H9 (cell line): ENCODE results near the gene CSMD2. TPM values are rescaled to one million over a fixed set of nuclear protein-coding genes. Genes with fewer than 3 reads are reported as not detected.

Experiments used
- DNase-seq: peaks from one replicate; pipeline ENCODE4 v3.0.0-alpha.2; 2017
- H2AFZ ChIP-seq: one replicate; pipeline ENCODE4 v1.6.1; 2013; ENCODE audit warnings: mild to moderate bottlenecking, low read length, control low read depth, moderate library complexity
- H2AK5ac ChIP-seq: 2 replicates; pipeline ENCODE4 v1.6.1; 2013; ENCODE audit warnings: low read length, control low read depth, mixed read lengths; ENCODE audit not compliant: insufficient read length
- H2BK120ac ChIP-seq: one replicate; pipeline ENCODE4 v1.6.1; 2013; ENCODE audit warnings: low read depth, mild to moderate bottlenecking, low read length, control low read depth, inconsistent platforms; ENCODE audit not compliant: poor library complexity, severe bottlenecking
- H2BK12ac ChIP-seq: 2 replicates; pipeline ENCODE4 v1.6.1; 2013; ENCODE audit warnings: low read length, control low read depth, mixed read lengths, low read depth; ENCODE audit not compliant: insufficient read length
- H2BK15ac ChIP-seq: 2 replicates; pipeline ENCODE4 v1.6.1; 2013; ENCODE audit warnings: low read depth, low read length, control low read depth
- H2BK20ac ChIP-seq: one replicate; pipeline ENCODE4 v1.6.1; 2013; ENCODE audit warnings: low read depth, mild to moderate bottlenecking, low read length, control low read depth, inconsistent platforms; ENCODE audit not compliant: poor library complexity, severe bottlenecking
- H2BK5ac ChIP-seq: 2 replicates; pipeline ENCODE4 v1.6.1; 2013; ENCODE audit warnings: low read length, control low read depth, mixed read lengths; ENCODE audit not compliant: insufficient read length
- H3K14ac ChIP-seq: 2 replicates; pipeline ENCODE4 v1.6.1; 2013; ENCODE audit warnings: low read length, control low read depth; ENCODE audit not compliant: insufficient read depth
- H3K18ac ChIP-seq: 2 replicates; pipeline ENCODE4 v1.6.1; 2013; ENCODE audit warnings: low read depth, mild to moderate bottlenecking, mixed read lengths, low read length, control low read depth; ENCODE audit not compliant: insufficient read length
- H3K23ac ChIP-seq: 2 replicates; pipeline ENCODE4 v1.6.1; 2013; ENCODE audit warnings: low read length, control low read depth, mixed read lengths, low read depth; ENCODE audit not compliant: insufficient read length
- H3K23me2 ChIP-seq: 2 replicates; pipeline ENCODE4 v1.6.1; 2013; ENCODE audit warnings: low read depth, mild to moderate bottlenecking, mixed read lengths, low read length, control low read depth; ENCODE audit not compliant: insufficient read length, poor library complexity, severe bottlenecking
- H3K27ac ChIP-seq: 2 replicates; pipeline ENCODE4 v1.5.1; 2013; ENCODE audit warnings: low read length, control low read depth, mixed read lengths, low read depth; ENCODE audit not compliant: insufficient read length
- H3K27me3 ChIP-seq: 2 replicates; pipeline ENCODE4 v1.6.1; 2013; ENCODE audit warnings: low read length, control low read depth, inconsistent platforms; ENCODE audit not compliant: insufficient read depth
- H3K4ac ChIP-seq: 2 replicates; pipeline ENCODE4 v1.6.1; 2013; ENCODE audit warnings: low read depth, mild to moderate bottlenecking, control low read depth, inconsistent platforms, low read length, moderate library complexity
- H3K4me1 ChIP-seq: 2 replicates; pipeline ENCODE4 v1.6.1; 2013; ENCODE audit warnings: low read length, control low read depth, inconsistent platforms; ENCODE audit not compliant: insufficient read depth
- H3K4me2 ChIP-seq: 2 replicates; pipeline ENCODE4 v1.6.1; 2013; ENCODE audit warnings: low read length, control low read depth, mixed read lengths; ENCODE audit not compliant: insufficient read length, insufficient read depth
- H3K56ac ChIP-seq: 2 replicates; pipeline ENCODE4 v1.6.1; 2013; ENCODE audit warnings: low read depth, mild to moderate bottlenecking, mixed read lengths, low read length, control low read depth; ENCODE audit not compliant: insufficient read length
- H3K79me1 ChIP-seq: 2 replicates; pipeline ENCODE4 v1.6.1; 2013; ENCODE audit warnings: low read depth, mild to moderate bottlenecking, moderate library complexity, low read length, control low read depth, inconsistent platforms; ENCODE audit not compliant: insufficient read depth, poor library complexity, severe bottlenecking
- H3K79me2 ChIP-seq: 2 replicates; pipeline ENCODE4 v1.6.1; 2013; ENCODE audit warnings: low read length, control low read depth, inconsistent platforms; ENCODE audit not compliant: insufficient read depth
- H3K9ac ChIP-seq: 2 replicates; pipeline ENCODE4 v1.6.1; 2013; ENCODE audit warnings: low read length, control low read depth, mixed read lengths; ENCODE audit not compliant: insufficient read length; ENCODE audit errors: extremely low read depth
- H3K9me3 ChIP-seq: one replicate; pipeline ENCODE4 v1.6.1; 2013; ENCODE audit warnings: low read depth, low read length, inconsistent platforms; ENCODE audit not compliant: control insufficient read depth
- H3T11ph ChIP-seq: one replicate; pipeline ENCODE4 v1.6.1; 2013; ENCODE audit warnings: mild to moderate bottlenecking, low read length, control low read depth, inconsistent platforms
- H4K20me1 ChIP-seq: one replicate; pipeline ENCODE4 v1.6.1; 2013; ENCODE audit not compliant: control insufficient read depth, insufficient read length, insufficient read depth
- H4K5ac ChIP-seq: 2 replicates; pipeline ENCODE4 v1.6.1; 2013; ENCODE audit warnings: low read depth, mild to moderate bottlenecking, mixed read lengths, low read length, control low read depth; ENCODE audit not compliant: insufficient read length
- H4K8ac ChIP-seq: replicated peaks from 2 replicates; pipeline ENCODE4 v1.6.1; 2013; ENCODE audit warnings: low read length, control low read depth, mixed read lengths, low read depth; ENCODE audit not compliant: insufficient read length
- H4K91ac ChIP-seq: 2 replicates; pipeline ENCODE4 v1.6.1; 2013; ENCODE audit warnings: low read depth, mild to moderate bottlenecking, moderate library complexity, mixed read lengths, low read length, control low read depth; ENCODE audit not compliant: insufficient read length
- H3K27ac Mint-ChIP-seq, 3 experiments: 2 replicates in 2 of 3; 3 replicates in 1 of 3; pipeline ENCODE4 v1.8.0; 2020 to 2021; ENCODE audit warnings: mixed read lengths in 3 of 3, mild to moderate bottlenecking in 1 of 3, moderate library complexity in 1 of 3
- H3K27me3 Mint-ChIP-seq: 2 replicates; pipeline ENCODE4 v1.8.0; 2021; ENCODE audit warnings: low read depth, mild to moderate bottlenecking, moderate library complexity, mixed read lengths
- H3K36me3 Mint-ChIP-seq, 3 experiments: 2 replicates in 2 of 3; 3 replicates in 1 of 3; pipeline ENCODE4 v1.8.0; 2020 to 2021; ENCODE audit warnings: low read depth in 3 of 3, mixed read lengths in 3 of 3; ENCODE audit not compliant: insufficient read depth in 1 of 3
- H3K4me1 Mint-ChIP-seq, 2 experiments: 2 replicates each; pipeline ENCODE4 v1.8.0; 2020; ENCODE audit warnings: mixed read lengths in 2 of 2
- H3K4me3 Mint-ChIP-seq, 2 experiments: 2 replicates in 1 of 2; 3 replicates in 1 of 2; pipeline ENCODE4 v1.8.0; 2020 to 2021; ENCODE audit warnings: mild to moderate bottlenecking in 2 of 2, mixed read lengths in 2 of 2, moderate library complexity in 1 of 2
- H3K9me3 Mint-ChIP-seq, 2 experiments: 2 replicates in 1 of 2; 3 replicates in 1 of 2; pipeline ENCODE4 v1.8.0; 2020; ENCODE audit warnings: mild to moderate bottlenecking in 2 of 2, mixed read lengths in 2 of 2, moderate library complexity in 1 of 2
- WGBS: extraction: QIAGEN DNeasy Blood & Tissue Kit; methylation state at CpG from one replicate; pipeline ENCODE4 v1.1.7; 2013; ENCODE audit warnings: missing lambda C conversion rate, low lambda C conversion rate, mixed read lengths; ENCODE audit not compliant: insufficient read length; ENCODE audit errors: extremely low coverage; 5-methylcytosine and 5-hydroxymethylcytosine counted together
- total RNA-seq: library from RNA; stranded (reverse); gene quantifications from 2 replicates; pipeline ENCODE4 v1.2.1, GENCODE V29; 2021
- TF ChIP-seq, protein P1 (sequence below): fragments of 200-600 bp; sonication (generic); conservative IDR thresholded peaks from 3 replicates; pipeline ENCODE4 v1.8.0; 2021; ENCODE audit warnings: antibody characterized with exemption, mild to moderate bottlenecking

The CSMD2 gene
- total RNA-seq, 1 experiment from 2014 or later, result 6.4 TPM

DNA sequence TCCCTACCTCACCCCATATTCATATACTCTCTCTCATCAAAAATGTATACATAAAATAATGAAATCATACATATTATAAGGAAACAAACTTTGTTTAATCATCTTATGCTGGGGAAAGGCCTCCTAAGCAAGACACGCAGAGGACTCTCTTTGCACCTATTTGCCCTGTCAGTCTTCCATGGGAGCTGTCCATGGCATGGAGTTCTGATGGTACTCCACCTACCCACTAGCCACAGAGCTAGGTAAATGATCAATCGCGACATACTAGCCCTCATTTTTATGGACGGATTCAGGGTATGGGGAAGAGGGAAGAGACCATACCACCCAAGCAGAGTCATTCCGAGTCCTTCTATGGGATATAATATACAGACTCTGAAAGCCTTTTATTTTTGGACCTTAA is 131.0 kb downstream of the CSMD2 start:
- H4K91ac ChIP-seq, result no peak overlapping the region
- no peaks in the 10 kb centered on the region for H3K27me3 Mint-ChIP-seq
- no peak overlapping the region for H3K4me3 Mint-ChIP-seq

More for the DNA sequence above, 131.0 kb downstream of the CSMD2 start:
- WGBS, result no CpG with 5 or more reads among the region's 5 CpGs
- TF ChIP-seq, protein P1, sequence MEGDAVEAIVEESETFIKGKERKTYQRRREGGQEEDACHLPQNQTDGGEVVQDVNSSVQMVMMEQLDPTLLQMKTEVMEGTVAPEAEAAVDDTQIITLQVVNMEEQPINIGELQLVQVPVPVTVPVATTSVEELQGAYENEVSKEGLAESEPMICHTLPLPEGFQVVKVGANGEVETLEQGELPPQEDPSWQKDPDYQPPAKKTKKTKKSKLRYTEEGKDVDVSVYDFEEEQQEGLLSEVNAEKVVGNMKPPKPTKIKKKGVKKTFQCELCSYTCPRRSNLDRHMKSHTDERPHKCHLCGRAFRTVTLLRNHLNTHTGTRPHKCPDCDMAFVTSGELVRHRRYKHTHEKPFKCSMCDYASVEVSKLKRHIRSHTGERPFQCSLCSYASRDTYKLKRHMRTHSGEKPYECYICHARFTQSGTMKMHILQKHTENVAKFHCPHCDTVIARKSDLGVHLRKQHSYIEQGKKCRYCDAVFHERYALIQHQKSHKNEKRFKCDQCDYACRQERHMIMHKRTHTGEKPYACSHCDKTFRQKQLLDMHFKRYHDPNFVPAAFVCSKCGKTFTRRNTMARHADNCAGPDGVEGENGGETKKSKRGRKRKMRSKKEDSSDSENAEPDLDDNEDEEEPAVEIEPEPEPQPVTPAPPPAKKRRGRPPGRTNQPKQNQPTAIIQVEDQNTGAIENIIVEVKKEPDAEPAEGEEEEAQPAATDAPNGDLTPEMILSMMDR, result no peak
- Histone ChIP-seq H2AK5ac (no peak overlapping the region), H3K14ac (no peak overlapping the region), H3K4me2 (no peak overlapping the region), H3K9ac (no peak overlapping the region), H3K9me3 (no peaks in the 10 kb centered on the region), H3K23me2 (no peaks in the 10 kb centered on the region), H3K4me1 (peaks cover 8% of the 10 kb centered on the region; the same call in 1 of the 2 replicates), H2BK15ac (no peak overlapping the region), H3K23ac (no peak overlapping the region), H2BK20ac (no peak overlapping the region), H4K5ac (no peak overlapping the region), H2BK5ac (no peak overlapping the region), H2BK120ac (no peak overlapping the region), H3K27ac (no peak overlapping the region), H3T11ph (no peak overlapping the region), H3K56ac (no peak overlapping the region), H3K79me2 (no peaks in the 10 kb centered on the region), H3K18ac (no peak overlapping the region), H4K20me1 (no peaks in the 10 kb centered on the region), H3K4ac (no peak overlapping the region), H4K8ac (no peak overlapping the region), H2BK12ac (no peak overlapping the region), H2AFZ (no peak overlapping the region), H3K27me3 (no peaks in the 10 kb centered on the region), H3K79me1 (no peaks in the 10 kb centered on the region)
- no peak overlapping the region for H3K27ac Mint-ChIP-seq
- H3K36me3 Mint-ChIP-seq, result no peaks in the 10 kb centered on the region
- DNase-seq, result no peak
- no peaks in the 10 kb centered on the region for H3K9me3 Mint-ChIP-seq
- peaks cover 0 to 5% of the 10 kb centered on the region in 2 experiments; a peak in 3 of 4 replicates for H3K4me1 Mint-ChIP-seq
